Measurements from ENCODE around the gene PON2.

DNA sequence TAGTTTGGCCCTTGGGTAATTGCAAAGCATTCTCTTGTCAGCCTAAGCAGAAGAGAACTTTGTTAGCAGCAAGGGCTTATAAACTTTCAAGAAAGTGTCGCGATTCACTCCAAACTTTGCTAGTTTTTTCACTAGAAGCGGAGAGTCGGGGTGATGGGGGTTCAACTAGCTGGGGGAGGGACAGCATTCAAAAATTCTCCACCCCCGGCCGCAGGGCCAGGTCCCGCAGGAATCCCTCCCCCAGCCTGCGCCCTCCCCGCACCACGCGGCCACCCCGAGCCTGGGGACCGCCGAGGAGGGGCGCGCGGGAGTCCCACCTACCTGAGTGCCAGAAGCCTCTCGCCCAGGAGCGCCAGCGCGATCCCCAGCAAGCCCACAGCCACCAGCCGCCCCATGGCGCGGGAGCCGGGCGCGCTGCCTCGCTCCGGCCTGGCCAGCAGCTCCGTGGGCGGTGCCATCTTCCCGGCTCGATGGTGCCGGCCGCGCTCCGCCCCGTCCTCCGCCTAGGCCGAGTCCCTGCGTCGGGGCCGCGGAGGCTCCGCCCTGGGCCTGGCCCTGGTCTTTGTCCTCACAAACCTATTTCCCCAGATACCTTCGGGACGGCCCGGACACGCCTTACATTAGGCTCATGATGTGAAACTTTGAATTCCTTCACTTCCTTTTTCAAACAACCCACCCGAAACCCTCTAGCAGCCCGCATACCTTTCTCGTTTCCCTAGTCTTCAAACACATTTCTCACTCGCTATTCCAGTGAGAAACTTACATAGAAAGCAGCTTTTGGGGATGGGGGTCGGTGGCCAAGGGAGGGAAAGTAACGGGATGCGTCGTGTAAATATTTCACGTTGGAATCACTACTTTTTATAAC, at the start of gene PON2:
- TF ChIP-seq, protein P1, sequence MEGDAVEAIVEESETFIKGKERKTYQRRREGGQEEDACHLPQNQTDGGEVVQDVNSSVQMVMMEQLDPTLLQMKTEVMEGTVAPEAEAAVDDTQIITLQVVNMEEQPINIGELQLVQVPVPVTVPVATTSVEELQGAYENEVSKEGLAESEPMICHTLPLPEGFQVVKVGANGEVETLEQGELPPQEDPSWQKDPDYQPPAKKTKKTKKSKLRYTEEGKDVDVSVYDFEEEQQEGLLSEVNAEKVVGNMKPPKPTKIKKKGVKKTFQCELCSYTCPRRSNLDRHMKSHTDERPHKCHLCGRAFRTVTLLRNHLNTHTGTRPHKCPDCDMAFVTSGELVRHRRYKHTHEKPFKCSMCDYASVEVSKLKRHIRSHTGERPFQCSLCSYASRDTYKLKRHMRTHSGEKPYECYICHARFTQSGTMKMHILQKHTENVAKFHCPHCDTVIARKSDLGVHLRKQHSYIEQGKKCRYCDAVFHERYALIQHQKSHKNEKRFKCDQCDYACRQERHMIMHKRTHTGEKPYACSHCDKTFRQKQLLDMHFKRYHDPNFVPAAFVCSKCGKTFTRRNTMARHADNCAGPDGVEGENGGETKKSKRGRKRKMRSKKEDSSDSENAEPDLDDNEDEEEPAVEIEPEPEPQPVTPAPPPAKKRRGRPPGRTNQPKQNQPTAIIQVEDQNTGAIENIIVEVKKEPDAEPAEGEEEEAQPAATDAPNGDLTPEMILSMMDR (optimal IDR thresholded peaks at IDR 0.05 in 1 of 3, IDR thresholded peaks at IDR 0.05 in 1 of 3, conservative IDR thresholded peaks at IDR 0.05 in 1 of 3; ENCODE audit: extremely low read depth in 1 of 3, insufficient read depth in 2 of 3, low read length in 3 of 3) = no peak
- TF ChIP-seq EZH2 (IDR thresholded peaks at IDR 0.05; ENCODE audit: low read length) = no peak

Measured in keratinocyte (primary cell).